NCI-H1092 (cell line): Measurements from ENCODE around the gene G6PD.
"Not testable (repeated sequence)": the region's sequence is repeated elsewhere in the genome, so short reads cannot be mapped to it uniquely, and the experiment has no call there.

Experiments
- DNase-seq: peaks from one replicate; lab custom pipeline; 2025; lab: John Stamatoyannopoulos, UW

G6PD gene

GRCh38 chrX:154542723-154543424 lies 3.8 kb downstream of the G6PD start:
- DNase-seq: no peak

GRCh38 chrX:154541896-154542722 lies 4.5 kb downstream of the G6PD start:
- no peak for DNase-seq

GRCh38 chrX:154541589-154541895 lies 5.1 kb downstream of the G6PD start:
- no peak for DNase-seq

- DNase-seq: no peak
These were observed 5.6 kb downstream of the G6PD start for GRCh38 chrX:154540897-154541535.

GRCh38 chrX:154540365-154540764 lies 6.3 kb downstream of the G6PD start:
- not testable (repeated sequence) for DNase-seq

- no peak for DNase-seq
These were observed 7.6 kb downstream of the G6PD start for GRCh38 chrX:154539077-154539476.

- DNase-seq: no peak
These were observed 10.8 kb downstream of the G6PD start for GRCh38 chrX:154535892-154536291.

- peak; percentile 64 for DNase-seq
These were observed 11.9 kb downstream of the G6PD start for GRCh38 chrX:154534526-154535322.

- no peak for DNase-seq
These were observed 14.0 kb downstream of the G6PD start for GRCh38 chrX:154532690-154533089.

- no peak for DNase-seq
These were observed 15.0 kb downstream of the G6PD start for GRCh38 chrX:154531626-154532025.

- DNase-seq: no peak
These were observed 16.4 kb downstream of the G6PD start for GRCh38 chrX:154530286-154530685.

GRCh38 chrX:154529206-154529612 lies 17.4 kb downstream of the G6PD start:
- DNase-seq: no peak

- DNase-seq: peak; percentile 74
These were observed 19.6 kb downstream of the G6PD start for GRCh38 chrX:154526901-154527675.

GRCh38 chrX:154525606-154526490 lies 20.8 kb downstream of the G6PD start:
- DNase-seq: no peak

GRCh38 chrX:154519389-154519788 lies 27.3 kb downstream of the G6PD start:
- no peak for DNase-seq

GRCh38 chrX:154517101-154517781 lies 29.4 kb downstream of the G6PD start:
- DNase-seq: no peak

GRCh38 chrX:154516656-154517100 lies 30.0 kb downstream of the G6PD start:
- no peak for DNase-seq

- peak; percentile 90 for DNase-seq
These were observed 30.5 kb downstream of the G6PD start, which contains the start of gene FAM3A for GRCh38 chrX:154515966-154516655. TSS of gene FAM3A (minus strand) at chrX:154516232. CDS start at chrX:154515772, 460 bp downstream.
